ENCODE measurements around the gene CFAP46.

GRCh38 chr10:132829403-132829802, 113.0 kb downstream of the CFAP46 start:
- TF ChIP-seq, protein P1, sequence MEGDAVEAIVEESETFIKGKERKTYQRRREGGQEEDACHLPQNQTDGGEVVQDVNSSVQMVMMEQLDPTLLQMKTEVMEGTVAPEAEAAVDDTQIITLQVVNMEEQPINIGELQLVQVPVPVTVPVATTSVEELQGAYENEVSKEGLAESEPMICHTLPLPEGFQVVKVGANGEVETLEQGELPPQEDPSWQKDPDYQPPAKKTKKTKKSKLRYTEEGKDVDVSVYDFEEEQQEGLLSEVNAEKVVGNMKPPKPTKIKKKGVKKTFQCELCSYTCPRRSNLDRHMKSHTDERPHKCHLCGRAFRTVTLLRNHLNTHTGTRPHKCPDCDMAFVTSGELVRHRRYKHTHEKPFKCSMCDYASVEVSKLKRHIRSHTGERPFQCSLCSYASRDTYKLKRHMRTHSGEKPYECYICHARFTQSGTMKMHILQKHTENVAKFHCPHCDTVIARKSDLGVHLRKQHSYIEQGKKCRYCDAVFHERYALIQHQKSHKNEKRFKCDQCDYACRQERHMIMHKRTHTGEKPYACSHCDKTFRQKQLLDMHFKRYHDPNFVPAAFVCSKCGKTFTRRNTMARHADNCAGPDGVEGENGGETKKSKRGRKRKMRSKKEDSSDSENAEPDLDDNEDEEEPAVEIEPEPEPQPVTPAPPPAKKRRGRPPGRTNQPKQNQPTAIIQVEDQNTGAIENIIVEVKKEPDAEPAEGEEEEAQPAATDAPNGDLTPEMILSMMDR (IDR thresholded peaks at IDR 0.05; ENCODE audit: insufficient read depth, low read length, poor library complexity, severe bottlenecking), result no peak
- TF ChIP-seq EZH2phosphoT487 (conservative IDR thresholded peaks at IDR 0.05; ENCODE audit: low read length), result no peak

Data from SU-DHL-6 (cell line).